Body of pancreas (tissue), 4 donors: ENCODE results near the gene CRY1. TPM values are rescaled to one million over a fixed set of nuclear protein-coding genes. Genes with fewer than 3 reads are reported as not detected.

Source experiments
- ATAC-seq: fragments of 150-250 bp; one replicate; pipeline ENCODE4 v1.9.1; 2016
- DNase-seq, 4 donors: peaks; one replicate each; pipeline ENCODE4 v3.0.0-alpha.2; 2019
- H3K27ac ChIP-seq, 4 donors: fragments of 200-600 bp; sonication (generic); 1 replicate in 3 of 4; 2 replicates in 1 of 4; pipeline versions ENCODE4 v1.5.1 to v1.6.1; 2016 to 2019; ENCODE audit warnings: mild to moderate bottlenecking in 1 of 4, mixed read lengths in 1 of 4, moderate library complexity in 1 of 4
- H3K27me3 ChIP-seq, 2 donors: fragments of 200-600 bp; sonication (generic); one replicate each; pipeline ENCODE4 v1.6.0; 2016; ENCODE audit warnings: mild to moderate bottlenecking in 1 of 2
- H3K36me3 ChIP-seq, 2 donors: fragments of 200-600 bp; sonication (generic); replicated peaks in 1 of 2; 2 replicates each; pipeline ENCODE4 v1.5.1; 2016; ENCODE audit warnings: low read depth in 2 of 2; ENCODE audit not compliant: insufficient read depth in 1 of 2
- H3K4me1 ChIP-seq: fragments of 200-600 bp; sonication (generic); one replicate; pipeline ENCODE4 v1.6.0; 2016
- H3K4me3 ChIP-seq, 2 donors: fragments of 200-600 bp; sonication (generic); 1 replicate in 1 of 2; 2 replicates in 1 of 2; pipeline ENCODE4 v1.5.1; 2016 to 2019
- H3K9me3 ChIP-seq, 3 donors: fragments of 200-600 bp; sonication (generic); 1 replicate in 2 of 3; 2 replicates in 1 of 3; pipeline ENCODE4 v1.5.1; 2016
- CTCF ChIP-seq, 7 experiments: fragments of 450-650 bp in 4 of 7; fragments of 200-600 bp in 3 of 7; sonication (generic) in 3 of 7; IDR thresholded peaks; one replicate each; pipeline ENCODE4 v1.5.1; 2016 to 2019; ENCODE audit warnings: antibody characterized with exemption in 7 of 7
- POLR2A ChIP-seq, 3 donors: fragments of 450-650 bp; IDR thresholded peaks; one replicate each; pipeline ENCODE4 v1.6.1; 2016; ENCODE audit warnings: antibody characterized with exemption in 3 of 3, mild to moderate bottlenecking in 2 of 3
- WGBS, 2 donors: methylation state at CpG; one replicate each; pipeline ENCODE4 v1.1.5; 2017; 5-methylcytosine and 5-hydroxymethylcytosine counted together
- intact Hi-C: fragments of 100-400 bp; cut with DNase I; formaldehyde crosslinking; loops from one replicate; pipeline ENCODE4 v1.15.1; 2023
- total RNA-seq, 2 donors: library from RNA; depleted of rRNA; stranded (reverse); fragments of >200 nt; gene quantifications; one replicate each; pipeline ENCODE4 v1.1.0, GENCODE V29; 2016

Gene CRY1
- total RNA-seq, 2 donors from 2014 or later = 12.5 to 15.6 TPM

GRCh38 chr12:106955377-106956047 is 137.8 kb downstream of the CRY1 start, which contains the start of gene TMEM263:
TSS of gene TMEM263 (plus strand) at chr12:106955907. CDS start at chr12:106967117, 11,210 bp downstream.
- intact Hi-C loops = no loop called here
- Histone ChIP-seq H3K9me3 (no peaks in the 10 kb centered on the region), H3K4me1 (peaks cover 42% of the 10 kb centered on the region), H3K4me3 (peak within 1 kb of the TSS; percentile 91 to 92), H3K36me3 (no peaks in the 10 kb centered on the region), H3K27me3 (no peaks in the 10 kb centered on the region), H3K27ac (peak within 1 kb of the TSS; percentile 96 to 99 (median 97))
- DNase-seq (peak; percentile 89 to 95 (median 93)), ATAC-seq (peak; percentile 86)
- TF ChIP-seq POLR2A (IDR thresholded peaks at IDR 0.05) = peak; percentile 88 to 98 (median 95)
- peak in 2 of 7 experiments; percentile 4 to 21 for TF ChIP-seq CTCF (IDR thresholded peaks at IDR 0.05)
- whole genome bisulfite sequencing, 2 donors = 0% methylated on average over 4 to 88 of the region's 88 CpGs

GRCh38 chr12:106954462-106955376 is 138.6 kb downstream of the CRY1 start:
- Histone ChIP-seq H3K4me1 (peaks cover 36% of the 10 kb centered on the region), H3K9me3 (no peaks in the 10 kb centered on the region), H3K36me3 (no peaks in the 10 kb centered on the region), H3K4me3 (peak overlapping the region; percentile 91 to 92), H3K27me3 (no peaks in the 10 kb centered on the region), H3K27ac (peak overlapping the region; percentile 96 to 99 (median 97))
- peak; percentile 39 to 51 (median 40) for DNase-seq
- ATAC-seq = no peak
- intact Hi-C loops = no loop called here
- no peak for TF ChIP-seq CTCF (IDR thresholded peaks at IDR 0.05)
- no peak for TF ChIP-seq POLR2A (IDR thresholded peaks at IDR 0.05)
- WGBS, 2 donors = 24 to 33% methylated on average over 26 to 36 of the region's 36 CpGs

DNA sequence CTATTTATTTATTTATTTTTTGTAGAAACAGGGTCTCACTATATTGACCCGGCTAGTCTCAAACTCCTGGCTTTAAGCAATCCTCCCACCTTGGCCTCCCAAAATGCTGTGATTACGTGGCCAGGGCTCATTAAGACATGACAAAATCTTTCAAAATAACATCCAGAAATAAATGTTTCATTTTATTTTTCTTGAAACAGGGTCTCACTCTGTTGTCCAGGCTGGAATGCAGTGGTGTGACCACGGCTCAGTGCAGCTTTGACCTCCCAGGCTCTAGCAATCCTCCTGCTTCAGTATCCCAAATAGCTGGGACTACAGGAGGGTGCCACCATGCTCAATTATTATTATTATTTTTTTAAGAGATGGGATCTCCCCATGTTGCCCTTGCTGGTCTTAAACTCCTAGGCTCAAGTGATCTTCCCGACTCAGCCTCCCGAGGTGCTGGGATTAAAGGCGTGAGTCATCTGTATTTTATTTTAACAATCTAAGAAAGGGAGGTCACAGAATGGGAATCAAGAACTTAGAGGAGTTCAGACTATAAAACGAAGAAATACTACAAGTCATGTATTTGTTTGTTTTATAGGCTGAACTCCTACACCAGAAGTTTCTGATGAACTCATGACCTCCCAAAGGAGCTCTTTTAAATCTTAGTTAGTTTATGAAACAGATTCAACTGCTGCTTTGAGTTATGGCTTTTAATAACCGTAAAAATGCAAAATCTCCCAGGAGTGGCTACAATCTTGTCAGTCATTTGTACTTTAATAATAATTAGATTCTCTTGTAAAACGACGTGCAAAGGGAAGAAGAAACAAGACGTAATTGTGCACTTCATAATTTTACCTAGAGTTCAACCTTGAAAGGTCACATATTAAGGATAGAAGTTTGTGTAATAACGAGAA is 139.7 kb downstream of the CRY1 start:
- DNase-seq = no peak
- H3K4me3 ChIP-seq = no peak overlapping the region
- WGBS, 2 donors = 75 to 84% methylated on average over 12 of the region's 12 CpGs
- ATAC-seq = no peak
- no peaks in the 10 kb centered on the region for H3K36me3 ChIP-seq
- intact Hi-C loops = no loop called here
- H3K4me1 ChIP-seq = peaks cover 27% of the 10 kb centered on the region
- H3K27me3 ChIP-seq = no peaks in the 10 kb centered on the region
- no peak overlapping the region for H3K27ac ChIP-seq
- TF ChIP-seq CTCF (IDR thresholded peaks at IDR 0.05) (no peak), POLR2A (IDR thresholded peaks at IDR 0.05) (no peak)
- no peaks in the 10 kb centered on the region for H3K9me3 ChIP-seq

DNA sequence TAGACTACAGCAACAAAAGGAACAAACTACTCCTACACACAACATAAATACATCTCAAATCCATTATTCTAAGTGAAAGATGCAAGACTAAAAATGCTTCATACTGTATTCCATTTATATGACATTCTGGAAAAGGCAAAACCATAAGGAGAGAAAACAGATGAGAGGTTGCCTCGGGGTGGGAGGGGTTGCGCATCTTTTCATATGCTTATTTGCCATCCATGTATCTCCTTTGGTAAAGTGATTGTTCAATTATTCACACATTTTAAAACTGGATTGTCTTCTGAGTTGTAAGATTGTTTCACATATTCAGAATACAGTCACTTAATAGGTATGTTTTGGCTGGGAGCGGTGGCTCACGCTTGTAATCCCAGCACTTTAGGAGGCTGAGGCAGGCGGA is 142.8 kb downstream of the CRY1 start:
- WGBS, 2 donors = 95 to 97% methylated on average over 5 of the region's 5 CpGs

More for the DNA sequence above, 142.8 kb downstream of the CRY1 start:
- Histone ChIP-seq H3K27me3 (no peaks in the 10 kb centered on the region), H3K4me3 (no peak overlapping the region), H3K9me3 (no peaks in the 10 kb centered on the region), H3K36me3 (no peaks in the 10 kb centered on the region), H3K27ac (no peak overlapping the region), H3K4me1 (peaks cover 16% of the 10 kb centered on the region)
- intact Hi-C loops = no loop called here
- TF ChIP-seq POLR2A (IDR thresholded peaks at IDR 0.05) (no peak), CTCF (IDR thresholded peaks at IDR 0.05) (no peak)
- DNase-seq (no peak), ATAC-seq (no peak)
